Sigmoid colon (tissue), 7 donors: ENCODE results near the gene LRRC8D. TPM values are rescaled to one million over a fixed set of nuclear protein-coding genes. Genes with fewer than 3 reads are reported as not detected.

Experiments used
- DNase-seq: peaks from one replicate; pipeline ENCODE4 v3.0.0-alpha.2; 2019
- H3K27ac ChIP-seq, 4 donors: fragments of 200-600 bp; sonication (generic); one replicate each; pipeline ENCODE4 v1.5.1; 2016 to 2019; ENCODE audit warnings: mild to moderate bottlenecking in 1 of 4
- H3K27me3 ChIP-seq, 3 donors: fragments of 200-600 bp; sonication (generic); one replicate each; pipeline ENCODE4 v1.5.1; 2019; ENCODE audit warnings: mild to moderate bottlenecking in 1 of 3
- H3K36me3 ChIP-seq, 4 donors: fragments of 200-600 bp; sonication (generic); one replicate each; pipeline ENCODE4 v1.5.1; 2016 to 2019
- H3K4me1 ChIP-seq, 4 donors: fragments of 200-600 bp; sonication (generic); one replicate each; pipeline ENCODE4 v1.5.1; 2017 to 2019
- H3K4me3 ChIP-seq, 4 donors: fragments of 200-600 bp; sonication (generic); one replicate each; pipeline ENCODE4 v1.5.1; 2017 to 2019; ENCODE audit warnings: mild to moderate bottlenecking in 2 of 4, moderate library complexity in 1 of 4
- H3K9me3 ChIP-seq, 4 donors: fragments of 200-600 bp in 3 of 4; sonication (generic) in 3 of 4; one replicate each; pipeline versions ENCODE4 v1.5.1 to v1.6.1; 2013 to 2019
- EP300 ChIP-seq, 4 donors: sonication (generic); formaldehyde crosslinking; IDR thresholded peaks; one replicate each; pipeline ENCODE4 v1.6.1; 2017; ENCODE audit warnings: antibody characterized with exemption in 4 of 4
- POLR2A ChIP-seq, 2 donors: fragments of 450-650 bp; IDR thresholded peaks; one replicate each; pipeline ENCODE4 v1.6.1; 2016; ENCODE audit warnings: antibody characterized with exemption in 2 of 2, mild to moderate bottlenecking in 2 of 2, moderate library complexity in 2 of 2
- POLR2AphosphoS5 ChIP-seq, 4 donors: sonication (generic); formaldehyde crosslinking; IDR thresholded peaks; one replicate each; pipeline ENCODE4 v1.6.1; 2017; ENCODE audit warnings: antibody characterized with exemption in 4 of 4
- WGBS, 2 donors: extraction: QIAGEN DNeasy Blood & Tissue Kit; methylation state at CpG; one replicate each; pipeline ENCODE4 v1.1.7; 2013; 5-methylcytosine and 5-hydroxymethylcytosine counted together
- intact Hi-C: fragments of 100-400 bp; cut with DNase I; formaldehyde crosslinking; loops from one replicate; pipeline ENCODE4 v1.15.1; 2023
- polyA plus RNA-seq, 3 donors: library from polyadenylated mRNA; stranded (reverse); fragments of 200-250 nt; gene quantifications; one replicate each; pipeline ENCODE4 v1.2.3, GENCODE V29; 2013
- total RNA-seq, 4 donors: library from RNA; depleted of rRNA; stranded (reverse); fragments of >200 nt; gene quantifications; one replicate each; pipeline ENCODE4 v1.1.0, GENCODE V29; 2016
- TF ChIP-seq, protein P1 (sequence below), 4 experiments: fragments of 450-650 bp in 3 of 4; fragments of 200-600 bp in 1 of 4; IDR thresholded peaks; one replicate each; pipeline ENCODE4 v1.5.1; 2016 to 2019; ENCODE audit warnings: antibody characterized with exemption in 4 of 4, mild to moderate bottlenecking in 3 of 4, moderate library complexity in 2 of 4
- donor health status: healthy with polysubstance abuse.
- donor health status: Bipolar disorder and iron deficiency.
- donor health status: healthy.

The LRRC8D gene
- total and polyA plus RNA-seq, 7 donors: 6.0 to 21.2 (median 9.3) TPM

DNA sequence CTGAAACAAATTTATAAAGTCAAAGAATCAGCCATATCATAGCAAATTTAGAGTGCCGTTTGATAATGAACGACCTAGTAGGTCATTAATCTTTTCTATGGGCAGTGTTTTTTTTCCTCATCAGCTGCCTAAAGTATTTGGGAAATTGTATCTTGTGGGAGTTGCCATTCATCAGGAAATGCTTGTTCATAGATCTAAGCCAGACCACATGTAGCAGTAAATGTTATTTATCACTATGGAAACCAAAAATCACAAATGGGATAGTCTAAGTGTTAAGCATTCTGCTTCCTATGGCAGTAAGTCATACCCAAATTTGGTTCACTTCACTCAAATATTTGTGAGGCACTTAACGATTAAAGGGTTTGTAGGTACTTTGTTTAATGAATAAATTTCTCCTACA lies 52.9 kb downstream of the LRRC8D start:
- H3K9me3 ChIP-seq: no peaks in the 10 kb centered on the region
- H3K4me1 ChIP-seq: peaks cover 0 to 22% (median 7%) of the 10 kb centered on the region in 4 donors
- no peak overlapping the region for H3K27ac ChIP-seq
- H3K4me3 ChIP-seq: no peak overlapping the region
- intact Hi-C loops: no loop called here
- no peaks in the 10 kb centered on the region for H3K27me3 ChIP-seq
- WGBS, 2 donors: 35 to 52% methylated on average over 3 of the region's 3 CpGs
- no peak for TF ChIP-seq POLR2AphosphoS5 (IDR thresholded peaks at IDR 0.05)
- TF ChIP-seq, protein P1, sequence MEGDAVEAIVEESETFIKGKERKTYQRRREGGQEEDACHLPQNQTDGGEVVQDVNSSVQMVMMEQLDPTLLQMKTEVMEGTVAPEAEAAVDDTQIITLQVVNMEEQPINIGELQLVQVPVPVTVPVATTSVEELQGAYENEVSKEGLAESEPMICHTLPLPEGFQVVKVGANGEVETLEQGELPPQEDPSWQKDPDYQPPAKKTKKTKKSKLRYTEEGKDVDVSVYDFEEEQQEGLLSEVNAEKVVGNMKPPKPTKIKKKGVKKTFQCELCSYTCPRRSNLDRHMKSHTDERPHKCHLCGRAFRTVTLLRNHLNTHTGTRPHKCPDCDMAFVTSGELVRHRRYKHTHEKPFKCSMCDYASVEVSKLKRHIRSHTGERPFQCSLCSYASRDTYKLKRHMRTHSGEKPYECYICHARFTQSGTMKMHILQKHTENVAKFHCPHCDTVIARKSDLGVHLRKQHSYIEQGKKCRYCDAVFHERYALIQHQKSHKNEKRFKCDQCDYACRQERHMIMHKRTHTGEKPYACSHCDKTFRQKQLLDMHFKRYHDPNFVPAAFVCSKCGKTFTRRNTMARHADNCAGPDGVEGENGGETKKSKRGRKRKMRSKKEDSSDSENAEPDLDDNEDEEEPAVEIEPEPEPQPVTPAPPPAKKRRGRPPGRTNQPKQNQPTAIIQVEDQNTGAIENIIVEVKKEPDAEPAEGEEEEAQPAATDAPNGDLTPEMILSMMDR (IDR thresholded peaks at IDR 0.05): no peak
- no peak for TF ChIP-seq EP300 (IDR thresholded peaks at IDR 0.05)
- TF ChIP-seq POLR2A (IDR thresholded peaks at IDR 0.05): no peak
- peaks cover 0 to 5% (median 0%) of the 10 kb centered on the region in 4 donors for H3K36me3 ChIP-seq
- no peak for DNase-seq

DNA sequence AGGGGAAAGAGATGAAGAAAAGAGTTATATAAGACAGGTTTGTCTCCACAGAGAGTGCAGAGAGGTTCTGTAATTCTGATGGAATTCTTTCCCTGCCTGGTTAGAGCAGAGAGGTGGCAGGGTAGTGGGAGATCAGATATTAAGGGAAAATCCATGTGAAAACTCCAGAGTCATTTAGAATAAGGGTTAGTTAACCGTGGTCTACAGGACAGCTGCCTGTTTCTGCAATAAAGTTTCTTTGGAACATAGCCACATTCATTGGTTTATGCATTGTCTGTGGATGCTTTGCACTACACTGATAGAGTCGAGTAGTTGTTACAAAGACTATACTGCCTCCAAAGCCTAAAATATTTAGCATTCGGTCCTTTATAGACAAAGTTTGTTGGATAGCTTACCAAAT lies 55.6 kb downstream of the LRRC8D start:
- Histone ChIP-seq H3K27ac (no peak overlapping the region), H3K9me3 (peaks cover 0 to 5% (median 0%) of the 10 kb centered on the region in 4 donors), H3K27me3 (no peaks in the 10 kb centered on the region), H3K4me3 (no peak overlapping the region), H3K36me3 (no peaks in the 10 kb centered on the region), H3K4me1 (peaks cover 0 to 22% (median 7%) of the 10 kb centered on the region in 4 donors)
- 50 to 68% methylated on average over 3 of the region's 3 CpGs for WGBS, 2 donors
- TF ChIP-seq POLR2A (IDR thresholded peaks at IDR 0.05): no peak
- TF ChIP-seq EP300 (IDR thresholded peaks at IDR 0.05): no peak
- no peak for TF ChIP-seq POLR2AphosphoS5 (IDR thresholded peaks at IDR 0.05)
- TF ChIP-seq, protein P1 (IDR thresholded peaks at IDR 0.05): no peak
- intact Hi-C loops: no loop called here
- no peak for DNase-seq

DNA sequence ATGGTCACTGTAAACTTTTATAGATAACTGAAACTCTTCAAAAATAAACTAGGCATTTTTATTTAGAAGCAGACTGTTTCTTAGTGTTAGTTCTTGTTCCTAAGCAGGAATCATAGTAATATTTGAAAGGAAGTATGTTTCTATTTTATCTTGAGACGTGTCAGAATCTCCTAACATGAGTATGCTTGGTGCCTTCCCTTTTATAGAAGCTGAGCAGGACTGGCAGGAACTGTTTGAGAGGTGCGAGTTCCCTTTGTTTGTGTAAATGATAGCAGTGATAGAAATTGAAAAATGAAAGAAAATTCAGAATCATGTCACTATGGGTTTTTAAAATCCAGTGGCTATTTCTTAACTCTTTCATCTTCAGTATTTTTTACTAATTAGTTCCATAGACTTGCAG lies 56.9 kb downstream of the LRRC8D start:
- 64 to 88% methylated on average over 2 of the region's 2 CpGs for WGBS, 2 donors
- H3K9me3 ChIP-seq: peaks cover 0 to 6% (median 0%) of the 10 kb centered on the region in 4 donors
- H3K4me1 ChIP-seq: peaks cover 0 to 22% (median 7%) of the 10 kb centered on the region in 4 donors
- no peak overlapping the region for H3K27ac ChIP-seq
- intact Hi-C loops: no loop called here
- DNase-seq: no peak
- H3K4me3 ChIP-seq: no peak overlapping the region
- H3K27me3 ChIP-seq: no peaks in the 10 kb centered on the region
- H3K36me3 ChIP-seq: no peaks in the 10 kb centered on the region
- TF ChIP-seq, protein P1 (IDR thresholded peaks at IDR 0.05): no peak
- TF ChIP-seq POLR2AphosphoS5 (IDR thresholded peaks at IDR 0.05): no peak
- no peak for TF ChIP-seq EP300 (IDR thresholded peaks at IDR 0.05)
- no peak for TF ChIP-seq POLR2A (IDR thresholded peaks at IDR 0.05)

DNA sequence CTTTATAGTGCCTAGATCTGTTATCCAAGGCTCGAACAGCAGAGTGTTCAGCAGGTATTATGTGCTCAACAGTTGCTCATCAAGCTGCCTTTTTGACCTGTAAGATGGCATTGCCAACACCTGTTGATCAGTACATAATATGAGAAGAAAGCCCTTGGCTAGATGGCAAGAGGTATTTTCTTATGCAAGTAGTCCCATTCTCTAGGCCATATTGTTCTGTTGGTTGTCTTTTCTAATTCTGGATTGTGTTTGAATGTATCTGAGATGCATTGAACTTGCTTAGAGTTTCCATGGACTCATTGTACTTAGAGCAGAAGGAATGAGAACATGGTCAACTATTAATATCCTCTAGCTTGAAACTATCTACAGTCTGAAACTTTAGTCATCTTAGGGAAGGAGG lies 57.4 kb downstream of the LRRC8D start:
- Histone ChIP-seq H3K4me1 (peaks cover 0 to 18% (median 5%) of the 10 kb centered on the region in 4 donors), H3K27ac (no peak overlapping the region), H3K27me3 (no peaks in the 10 kb centered on the region), H3K9me3 (peaks cover 0 to 6% (median 0%) of the 10 kb centered on the region in 4 donors), H3K4me3 (no peak overlapping the region), H3K36me3 (no peaks in the 10 kb centered on the region)
- TF ChIP-seq POLR2A (IDR thresholded peaks at IDR 0.05) (no peak), EP300 (IDR thresholded peaks at IDR 0.05) (no peak), POLR2AphosphoS5 (IDR thresholded peaks at IDR 0.05) (no peak)
- TF ChIP-seq, protein P1 (IDR thresholded peaks at IDR 0.05): no peak
- no peak for DNase-seq
- 93 to 96% methylated on average over 1 of the region's 1 CpG for WGBS, 2 donors
- intact Hi-C loops: no loop called here

DNA sequence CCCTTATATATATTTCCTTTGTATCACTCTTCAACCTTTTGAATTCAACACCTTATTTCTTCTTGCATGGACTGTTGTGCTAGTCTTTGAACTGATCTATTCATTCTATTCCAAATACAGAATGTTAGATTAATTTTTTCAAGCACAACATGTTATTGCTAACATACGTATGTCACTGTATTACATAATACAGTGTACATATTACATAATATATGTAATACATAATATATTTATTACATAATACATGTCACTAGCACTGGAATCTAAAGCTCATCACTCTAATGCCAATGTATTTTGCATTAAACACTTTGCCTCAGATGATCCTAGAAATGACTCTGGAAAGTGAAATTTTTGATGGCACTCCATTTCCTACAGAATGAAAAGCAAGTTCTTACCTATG lies 59.8 kb downstream of the LRRC8D start:
- H3K4me3 ChIP-seq: no peak overlapping the region
- TF ChIP-seq POLR2AphosphoS5 (IDR thresholded peaks at IDR 0.05) (no peak), POLR2A (IDR thresholded peaks at IDR 0.05) (no peak), EP300 (IDR thresholded peaks at IDR 0.05) (no peak)
- TF ChIP-seq, protein P1 (IDR thresholded peaks at IDR 0.05): no peak
- H3K36me3 ChIP-seq: no peaks in the 10 kb centered on the region
- no peak for DNase-seq
- whole genome bisulfite sequencing, 2 donors: 95 to 97% methylated on average over 1 of the region's 1 CpG
- peaks cover 0 to 6% (median 0%) of the 10 kb centered on the region in 4 donors for H3K9me3 ChIP-seq
- intact Hi-C loops: no loop called here
- H3K4me1 ChIP-seq: peaks cover 0 to 10% (median 0%) of the 10 kb centered on the region in 4 donors
- H3K27me3 ChIP-seq: no peaks in the 10 kb centered on the region
- H3K27ac ChIP-seq: no peak overlapping the region
